ENCODE results near the gene KRTAP21-3.

DNA sequence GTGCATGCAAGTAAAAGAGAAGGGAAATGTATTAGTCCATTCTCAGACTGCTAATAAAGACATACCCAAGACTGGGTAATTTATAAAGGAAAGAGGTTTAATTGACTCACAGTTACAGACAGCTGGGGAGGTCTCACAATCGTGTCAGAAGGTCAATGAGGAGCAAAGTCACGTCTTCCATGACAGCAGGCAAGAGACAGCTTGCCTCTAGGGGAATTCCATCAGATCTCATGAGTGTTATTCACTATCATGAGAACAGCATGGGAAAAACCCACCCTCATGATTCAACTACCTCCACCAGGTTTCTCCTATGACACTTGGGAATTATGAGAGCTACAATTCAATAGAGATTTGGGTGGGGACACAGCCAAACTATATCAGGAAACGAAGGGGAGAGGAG is 8.1 kb downstream of the KRTAP21-3 start:
- TF ChIP-seq ZNF274 (IDR thresholded peaks at IDR 0.05; ENCODE audit: low read depth, low read length) (no peak), EZH2 (IDR thresholded peaks at IDR 0.05) (no peak)

All from HCT116 (cell line).